Skeletal muscle satellite cell (primary cell): ENCODE results near the gene OTOA.
"Not testable (repeated sequence)": the region's sequence is repeated elsewhere in the genome, so short reads cannot be mapped to it uniquely, and the experiment has no call there.

Experiments used
- H3K27me3 ChIP-seq: 2 replicates; pipeline ENCODE4 v1.7.0; 2013; ENCODE audit warnings: low read length; ENCODE audit not compliant: control insufficient read depth, insufficient read depth
- H3K36me3 ChIP-seq: 2 replicates; pipeline ENCODE4 v1.7.0; 2013; ENCODE audit warnings: mild to moderate bottlenecking, control low read depth, low read length; ENCODE audit not compliant: insufficient read depth
- H3K4me1 ChIP-seq: 2 replicates; pipeline ENCODE4 v1.7.0; 2013; ENCODE audit warnings: low read length; ENCODE audit not compliant: control insufficient read depth, insufficient read depth
- H3K4me2 ChIP-seq: 2 replicates; pipeline ENCODE4 v1.7.0; 2013; ENCODE audit warnings: mild to moderate bottlenecking, low read length
- H3K4me3 ChIP-seq: 2 replicates; pipeline ENCODE4 v1.7.0; 2013; ENCODE audit warnings: low read length
- H3K9ac ChIP-seq: 2 replicates; pipeline ENCODE4 v1.7.0; 2013; ENCODE audit warnings: mild to moderate bottlenecking, low read depth, low read length, moderate library complexity
- H3K9me3 ChIP-seq: replicated peaks from 2 replicates; pipeline ENCODE4 v1.7.0; 2013; ENCODE audit warnings: mild to moderate bottlenecking, control low read depth, low read length

Gene OTOA

GRCh38 chr16:21643785-21644184 lies 20.0 kb upstream of the OTOA start:
- H3K9me3 ChIP-seq, result no peaks in the 10 kb centered on the region
- H3K9ac ChIP-seq, result no peak overlapping the region
- no peak overlapping the region for H3K4me3 ChIP-seq
- H3K36me3 ChIP-seq, result peaks cover 35% of the 10 kb centered on the region
- H3K27me3 ChIP-seq, result no peaks in the 10 kb centered on the region
- H3K4me1 ChIP-seq, result peaks cover 31% of the 10 kb centered on the region
- no peak overlapping the region for H3K4me2 ChIP-seq

- Histone ChIP-seq H3K4me3 (no peak overlapping the region), H3K27me3 (no peaks in the 10 kb centered on the region), H3K4me2 (no peak overlapping the region), H3K9ac (no peak overlapping the region), H3K4me1 (peaks cover 23% of the 10 kb centered on the region), H3K9me3 (no peaks in the 10 kb centered on the region), H3K36me3 (peaks cover 38% of the 10 kb centered on the region)
Observed at GRCh38 chr16:21644674-21645073, 19.1 kb upstream of the OTOA start.

- Histone ChIP-seq H3K4me2 (peak overlapping the region; percentile 36), H3K4me3 (no peak overlapping the region), H3K4me1 (peaks cover 19% of the 10 kb centered on the region), H3K27me3 (no peaks in the 10 kb centered on the region), H3K36me3 (peaks cover 39% of the 10 kb centered on the region), H3K9ac (peak overlapping the region; percentile 13), H3K9me3 (no peaks in the 10 kb centered on the region)
Observed at GRCh38 chr16:21645261-21645721, 18.5 kb upstream of the OTOA start.

- H3K4me3 ChIP-seq, result no peak overlapping the region
- H3K36me3 ChIP-seq, result peaks cover 39% of the 10 kb centered on the region
- H3K27me3 ChIP-seq, result no peaks in the 10 kb centered on the region
- H3K9ac ChIP-seq, result peak overlapping the region; percentile 13
- H3K4me2 ChIP-seq, result no peak overlapping the region
- no peaks in the 10 kb centered on the region for H3K9me3 ChIP-seq
- H3K4me1 ChIP-seq, result peaks cover 15% of the 10 kb centered on the region
Observed at GRCh38 chr16:21646091-21646490, 17.7 kb upstream of the OTOA start.

- Histone ChIP-seq H3K9me3 (no peaks in the 10 kb centered on the region), H3K4me2 (no peak overlapping the region), H3K4me1 (peaks cover 7% of the 10 kb centered on the region), H3K27me3 (no peaks in the 10 kb centered on the region), H3K4me3 (no peak overlapping the region), H3K9ac (no peak overlapping the region), H3K36me3 (peaks cover 39% of the 10 kb centered on the region)
Observed at GRCh38 chr16:21646721-21647561, 16.8 kb upstream of the OTOA start.

- no peaks in the 10 kb centered on the region for H3K9me3 ChIP-seq
Observed at GRCh38 chr16:21647562-21648164, 16.1 kb upstream of the OTOA start.

GRCh38 chr16:21649826-21650406 lies 13.9 kb upstream of the OTOA start:
- not testable (repeated sequence) for H3K27me3 ChIP-seq, H3K4me3 ChIP-seq, H3K9me3 ChIP-seq, H3K9ac ChIP-seq, H3K4me2 ChIP-seq
- H3K36me3 ChIP-seq, result peaks cover 33% of the 10 kb centered on the region
- H3K4me1 ChIP-seq, result peaks cover 18% of the 10 kb centered on the region

More at GRCh38 chr16:21647562-21648164, 16.1 kb upstream of the OTOA start:
- H3K9ac ChIP-seq, result no peak overlapping the region
- peaks cover 7% of the 10 kb centered on the region for H3K4me1 ChIP-seq
- no peaks in the 10 kb centered on the region for H3K27me3 ChIP-seq
- peaks cover 39% of the 10 kb centered on the region for H3K36me3 ChIP-seq
- H3K4me3 ChIP-seq, result no peak overlapping the region
- H3K4me2 ChIP-seq, result no peak overlapping the region

GRCh38 chr16:21650521-21650920 lies 13.2 kb upstream of the OTOA start:
- H3K4me3 ChIP-seq, result no peak overlapping the region
- peaks cover 14% of the 10 kb centered on the region for H3K4me1 ChIP-seq

GRCh38 chr16:21651515-21651914 lies 12.3 kb upstream of the OTOA start:
- Histone ChIP-seq H3K36me3 (peaks cover 48% of the 10 kb centered on the region), H3K9ac (no peak overlapping the region), H3K4me2 (no peak overlapping the region), H3K27me3 (no peaks in the 10 kb centered on the region), H3K4me1 (peaks cover 12% of the 10 kb centered on the region), H3K9me3 (no peaks in the 10 kb centered on the region), H3K4me3 (no peak overlapping the region)

More at GRCh38 chr16:21650521-21650920, 13.2 kb upstream of the OTOA start:
- Histone ChIP-seq H3K9me3 (no peaks in the 10 kb centered on the region), H3K36me3 (peaks cover 39% of the 10 kb centered on the region), H3K9ac (no peak overlapping the region), H3K27me3 (no peaks in the 10 kb centered on the region), H3K4me2 (no peak overlapping the region)

GRCh38 chr16:21652453-21652852 lies 11.3 kb upstream of the OTOA start, which contains the start of gene IGSF6:
IGSF6 (minus strand) TSS chr16:21652608; CDS start chr16:21652598, 10 bp downstream.
- Histone ChIP-seq H3K9me3 (no peaks in the 10 kb centered on the region), H3K27me3 (no peaks in the 10 kb centered on the region), H3K4me3 (no peak within 1 kb of the TSS), H3K4me1 (peaks cover 15% of the 10 kb centered on the region), H3K9ac (no peak within 1 kb of the TSS), H3K4me2 (no peak within 1 kb of the TSS), H3K36me3 (peaks cover 49% of the 10 kb centered on the region)

GRCh38 chr16:21653571-21653970 lies 10.2 kb upstream of the OTOA start:
- H3K9me3 ChIP-seq, result no peaks in the 10 kb centered on the region
- no peak overlapping the region for H3K4me2 ChIP-seq
- no peaks in the 10 kb centered on the region for H3K27me3 ChIP-seq
- no peak overlapping the region for H3K9ac ChIP-seq
- no peak overlapping the region for H3K4me3 ChIP-seq
- peaks cover 51% of the 10 kb centered on the region for H3K36me3 ChIP-seq
- H3K4me1 ChIP-seq, result peaks cover 15% of the 10 kb centered on the region
